Large intestine (tissue), 3 donors: ENCODE data around the gene GOLGA5. TPM values are rescaled to one million over a fixed set of nuclear protein-coding genes. Genes with fewer than 3 reads are reported as not detected.
A peak's percentile ranks its signal among the peaks of the same experiment; 100 is the strongest.
"Not testable (repeated sequence)": the region's sequence is repeated elsewhere in the genome, so short reads cannot be mapped to it uniquely, and the experiment has no call there.

ENCODE experiments used
- DNase-seq, 2 donors: peaks; one replicate each; pipeline versions ENCODE4 v3.0.0 to v3.0.0-alpha.2; 2013
- H3K27ac ChIP-seq: one replicate; pipeline ENCODE4 v1.5.1; 2013; ENCODE audit warnings: low read length
- H3K27me3 ChIP-seq: 2 replicates; pipeline ENCODE4 v1.6.1; 2013; ENCODE audit warnings: low read length; ENCODE audit not compliant: control insufficient read depth, insufficient read depth
- H3K36me3 ChIP-seq: 2 replicates; pipeline ENCODE4 v1.6.1; 2013; ENCODE audit warnings: low read length; ENCODE audit not compliant: control insufficient read depth, insufficient read depth
- H3K4me1 ChIP-seq: one replicate; pipeline ENCODE4 v1.6.1; 2013; ENCODE audit warnings: low read length; ENCODE audit not compliant: control insufficient read depth, insufficient read depth
- H3K4me3 ChIP-seq: one replicate; pipeline ENCODE4 v1.5.1; 2013; ENCODE audit warnings: low read length
- H3K9me3 ChIP-seq: one replicate; pipeline ENCODE4 v1.6.1; 2013; ENCODE audit warnings: mild to moderate bottlenecking, low read depth, low read length, moderate library complexity; ENCODE audit not compliant: control insufficient read depth
- WGBS: methylation state at CpG from one replicate; pipeline ENCODE4 v1.1.5; 2013; ENCODE audit warnings: low lambda C conversion rate; ENCODE audit not compliant: insufficient coverage; 5-methylcytosine and 5-hydroxymethylcytosine counted together
- polyA plus RNA-seq: library from polyadenylated mRNA; unstranded; fragments of 120-200 nt; gene quantifications from one replicate; pipeline ENCODE4 v1.2.1, GENCODE V29; 2013

The GOLGA5 gene
- polyA plus RNA-seq, 1 donor: 37.5 TPM

DNA sequence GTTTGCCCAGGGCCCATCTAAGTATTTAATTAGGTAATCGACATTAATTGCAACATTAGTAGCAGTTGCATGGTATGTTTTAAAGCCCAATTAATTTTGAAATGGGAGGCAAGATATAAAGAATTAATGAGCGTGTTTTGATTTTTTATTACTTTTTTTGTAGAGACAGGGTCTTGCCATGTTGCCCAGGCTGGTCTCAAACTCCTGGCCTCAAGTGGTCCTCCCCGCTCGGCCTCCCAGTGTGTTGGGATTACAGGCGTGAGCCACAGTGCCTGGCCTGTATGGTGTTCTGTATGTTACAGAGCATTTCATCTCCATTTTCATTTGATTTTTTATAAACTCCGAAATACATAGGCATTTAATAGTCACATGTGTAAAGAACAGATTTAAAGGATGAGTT is 856 bp downstream of the GOLGA5 start:
- Histone ChIP-seq H3K4me1 (peaks cover 11% of the 10 kb centered on the region), H3K36me3 (peaks cover 23% of the 10 kb centered on the region), H3K9me3 (peaks cover 7% of the 10 kb centered on the region), H3K4me3 (peak overlapping the region; percentile 74), H3K27ac (peak overlapping the region; percentile 76), H3K27me3 (no peaks in the 10 kb centered on the region)
- no peak for DNase-seq
- WGBS: 100% methylated on average over 1 of the region's 6 CpGs

DNA sequence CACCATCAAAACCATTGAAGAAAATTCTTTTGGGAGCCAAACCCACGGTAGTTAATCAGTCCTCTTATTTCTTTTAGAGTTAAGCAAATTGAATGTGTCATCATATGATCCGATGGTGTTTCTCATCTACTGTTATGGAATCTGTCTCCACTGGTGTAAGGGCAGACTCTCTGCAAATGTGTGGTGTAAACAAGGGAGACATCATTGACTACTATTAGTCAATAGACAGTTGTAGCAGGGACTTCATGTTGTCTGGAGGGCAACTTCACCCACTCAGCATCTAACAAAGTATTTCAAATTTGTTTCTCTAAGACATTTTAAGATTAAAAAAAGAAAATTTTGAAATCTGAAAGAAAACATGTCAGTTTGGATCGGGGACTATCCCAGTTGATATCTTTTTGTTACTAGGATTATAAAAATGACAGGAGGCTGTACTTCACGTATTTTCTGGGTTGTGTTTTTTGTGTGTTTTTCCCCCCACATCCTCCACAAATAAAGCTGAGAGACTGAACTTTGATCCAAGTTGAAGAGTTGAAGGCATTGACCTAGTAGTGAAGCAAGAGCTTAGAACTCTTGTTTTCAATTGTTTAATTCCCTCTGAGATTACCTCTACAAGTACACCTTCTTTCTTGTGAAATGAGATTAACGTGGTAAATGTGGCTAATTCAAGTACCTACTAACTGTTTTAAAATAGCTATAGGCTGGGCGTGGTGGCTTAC is 4.0 kb downstream of the GOLGA5 start:
- Histone ChIP-seq H3K4me1 (peaks cover 10% of the 10 kb centered on the region), H3K4me3 (no peak overlapping the region), H3K27me3 (no peaks in the 10 kb centered on the region), H3K36me3 (peaks cover 34% of the 10 kb centered on the region), H3K9me3 (no peaks in the 10 kb centered on the region), H3K27ac (no peak overlapping the region)
- DNase-seq: no peak
- WGBS: 56% methylated on average over 3 of the region's 6 CpGs

GRCh38 chr14:92798811-92799210 is 4.7 kb downstream of the GOLGA5 start:
- Histone ChIP-seq H3K4me1 (peaks cover 4% of the 10 kb centered on the region), H3K36me3 (peaks cover 36% of the 10 kb centered on the region), H3K27me3 (no peaks in the 10 kb centered on the region), H3K9me3 (no peaks in the 10 kb centered on the region), H3K27ac (no peak overlapping the region), H3K4me3 (no peak overlapping the region)
- WGBS: no CpG with 5 or more reads among the region's 10 CpGs
- DNase-seq: no peak

- no peak for DNase-seq
- WGBS: no CpG with 5 or more reads among the region's 1 CpG
- Histone ChIP-seq H3K27me3 (no peaks in the 10 kb centered on the region), H3K4me1 (peaks cover 4% of the 10 kb centered on the region), H3K4me3 (no peak overlapping the region), H3K36me3 (peaks cover 39% of the 10 kb centered on the region), H3K9me3 (no peaks in the 10 kb centered on the region), H3K27ac (no peak overlapping the region)
Measured at GRCh38 chr14:92800012-92800411, 5.9 kb downstream of the GOLGA5 start.

DNA sequence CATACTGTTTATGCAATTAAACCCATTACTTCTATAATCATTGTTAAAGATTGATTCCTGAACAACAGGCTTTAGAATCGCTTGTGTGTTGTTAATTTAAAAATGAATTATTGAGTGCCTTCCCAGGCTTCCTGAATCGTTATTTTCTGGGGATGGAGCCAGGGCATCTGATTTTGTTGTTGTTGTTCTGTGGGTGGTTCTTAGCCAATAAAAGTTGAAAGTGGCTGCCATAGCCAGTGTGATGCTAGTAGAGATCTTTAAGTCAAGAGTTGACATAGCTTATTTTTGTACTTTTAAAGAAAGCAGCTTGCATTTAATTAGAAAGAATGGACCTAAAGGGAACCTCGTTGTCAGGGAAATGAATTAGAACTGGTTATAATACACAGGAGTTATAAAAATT is 6.4 kb downstream of the GOLGA5 start:
- no peak overlapping the region for H3K4me3 ChIP-seq
- peaks cover 39% of the 10 kb centered on the region for H3K36me3 ChIP-seq
- H3K9me3 ChIP-seq: no peaks in the 10 kb centered on the region
- peaks cover 4% of the 10 kb centered on the region for H3K4me1 ChIP-seq
- DNase-seq: no peak
- WGBS: no CpG with 5 or more reads among the region's 3 CpGs
- H3K27me3 ChIP-seq: no peaks in the 10 kb centered on the region
- no peak overlapping the region for H3K27ac ChIP-seq

- Histone ChIP-seq H3K4me3 (no peak overlapping the region), H3K4me1 (no peaks in the 10 kb centered on the region), H3K36me3 (peaks cover 41% of the 10 kb centered on the region), H3K27me3 (no peaks in the 10 kb centered on the region), H3K27ac (no peak overlapping the region), H3K9me3 (no peaks in the 10 kb centered on the region)
- no peak for DNase-seq
Measured at GRCh38 chr14:92801917-92802316, 7.8 kb downstream of the GOLGA5 start.

- Histone ChIP-seq H3K9me3 (no peaks in the 10 kb centered on the region), H3K27ac (no peak overlapping the region), H3K36me3 (peaks cover 39% of the 10 kb centered on the region), H3K4me3 (no peak overlapping the region), H3K4me1 (no peaks in the 10 kb centered on the region), H3K27me3 (no peaks in the 10 kb centered on the region)
- 100% methylated on average over 1 of the region's 2 CpGs for WGBS
- DNase-seq: no peak
Measured at GRCh38 chr14:92802678-92803077, 8.6 kb downstream of the GOLGA5 start.

- Histone ChIP-seq H3K4me3 (no peak overlapping the region), H3K27me3 (no peaks in the 10 kb centered on the region), H3K27ac (no peak overlapping the region), H3K36me3 (peaks cover 78% of the 10 kb centered on the region), H3K4me1 (no peaks in the 10 kb centered on the region), H3K9me3 (no peaks in the 10 kb centered on the region)
- 100% methylated on average over 2 of the region's 3 CpGs for WGBS
- no peak for DNase-seq
Measured at GRCh38 chr14:92813201-92813600, 19.1 kb downstream of the GOLGA5 start.

- no CpG with 5 or more reads among the region's 6 CpGs for WGBS
- Histone ChIP-seq H3K4me3 (no peak overlapping the region), H3K9me3 (no peaks in the 10 kb centered on the region), H3K36me3 (peaks cover 45% of the 10 kb centered on the region), H3K4me1 (peaks cover 10% of the 10 kb centered on the region), H3K27ac (peak overlapping the region; percentile 72), H3K27me3 (no peaks in the 10 kb centered on the region)
- peak; percentile 57 to 82 for DNase-seq
Measured at GRCh38 chr14:92819011-92819597, 25.0 kb downstream of the GOLGA5 start.

DNA sequence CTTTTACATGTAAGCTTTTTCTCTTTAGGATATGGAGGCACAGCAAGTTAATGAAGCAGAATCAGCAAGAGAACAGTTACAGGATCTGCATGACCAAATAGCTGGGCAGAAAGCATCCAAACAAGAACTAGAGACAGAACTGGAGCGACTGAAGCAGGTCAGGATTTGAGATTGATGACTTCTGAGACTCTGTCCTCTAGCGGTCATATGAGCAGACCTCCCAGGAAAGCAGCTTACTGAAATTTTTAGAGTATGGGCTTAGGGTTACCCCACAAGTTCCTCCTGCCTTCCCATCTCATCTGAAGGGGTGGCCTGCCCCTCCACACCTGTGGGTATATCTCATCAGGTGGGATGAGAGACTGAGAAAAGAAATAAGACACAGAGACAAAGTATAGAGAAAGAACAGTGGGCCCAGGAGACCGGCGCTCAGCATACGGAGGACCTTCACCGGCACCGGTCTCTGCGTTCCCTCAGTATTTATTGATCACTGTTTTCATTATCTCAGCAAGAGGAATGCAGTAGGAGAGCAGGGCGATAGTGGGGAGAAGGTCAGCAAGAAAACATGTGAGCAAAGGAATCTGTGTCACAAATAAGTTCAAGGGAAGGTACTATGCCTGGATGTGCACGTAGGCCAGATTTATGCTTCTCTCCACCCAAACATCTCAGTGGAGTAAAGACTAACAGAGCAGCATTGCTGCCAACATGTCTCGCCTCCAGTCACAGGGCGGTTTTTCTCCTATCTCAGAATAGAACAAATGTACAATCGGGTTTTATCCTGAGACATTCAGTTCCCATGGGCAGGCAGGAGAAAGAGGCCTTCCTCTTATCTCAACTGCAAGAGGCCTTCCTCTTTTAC is 25.8 kb downstream of the GOLGA5 start:
- H3K4me3 ChIP-seq, H3K27me3 ChIP-seq, H3K9me3 ChIP-seq: not testable (repeated sequence)
- peaks cover 46% of the 10 kb centered on the region for H3K36me3 ChIP-seq
- H3K4me1 ChIP-seq: peaks cover 10% of the 10 kb centered on the region
- WGBS: no CpG with 5 or more reads among the region's 13 CpGs
- peak overlapping the region; percentile 72 for H3K27ac ChIP-seq
- DNase-seq: peak; percentile 3 to 46
